Spleen (tissue), 7 donors: ENCODE measurements around the gene MCC.
"Not testable (repeated sequence)": the region's sequence is repeated elsewhere in the genome, so short reads cannot be mapped to it uniquely, and the experiment has no call there.

Source experiments
- CTCF ChIP-seq, 11 experiments: fragments of 200-600 bp in 7 of 11; fragments of 450-650 bp in 4 of 11; sonication (generic) in 4 of 11; IDR thresholded peaks in 8 of 11; conservative IDR thresholded peaks in 3 of 11; 1 replicate in 7 of 11; 2 replicates in 4 of 11; pipeline versions ENCODE4 v1.4.0 to v1.8.0; 2016 to 2021; ENCODE audit warnings: antibody characterized with exemption in 11 of 11, inconsistent platforms in 4 of 11, mild to moderate bottlenecking in 1 of 11
- POLR2A ChIP-seq, 3 donors: fragments of 450-650 bp; IDR thresholded peaks; one replicate each; pipeline ENCODE4 v1.5.1; 2017; ENCODE audit warnings: antibody characterized with exemption in 3 of 3, mild to moderate bottlenecking in 1 of 3
- donor health status: DM: no; HTN: no; CAD: no; lungs with moderate emphysema.
- donor health status: DM: no; HTN: no; CAD: no.
- donor health status: DM: no; HTN: no; CAD: no.

GRCh38 chr5:113397986-113398385 is 90.3 kb downstream of the MCC start:
- not testable (repeated sequence) for TF ChIP-seq POLR2A (IDR thresholded peaks at IDR 0.05); CTCF (IDR thresholded peaks at IDR 0.05 in 8 of 11, conservative IDR thresholded peaks at IDR 0.05 in 3 of 11)
